ENCODE measurements around the gene FBXL15.
A peak's percentile ranks its signal among the peaks of the same experiment; 100 is the strongest.
"Not testable (repeated sequence)": the region's sequence is repeated elsewhere in the genome, so short reads cannot be mapped to it uniquely, and the experiment has no call there.

FBXL15 gene

GRCh38 chr10:102431452-102432124 is 11.0 kb downstream of the FBXL15 start:
- DNase-seq (ENCODE audit: low read depth), result no peak

DNA sequence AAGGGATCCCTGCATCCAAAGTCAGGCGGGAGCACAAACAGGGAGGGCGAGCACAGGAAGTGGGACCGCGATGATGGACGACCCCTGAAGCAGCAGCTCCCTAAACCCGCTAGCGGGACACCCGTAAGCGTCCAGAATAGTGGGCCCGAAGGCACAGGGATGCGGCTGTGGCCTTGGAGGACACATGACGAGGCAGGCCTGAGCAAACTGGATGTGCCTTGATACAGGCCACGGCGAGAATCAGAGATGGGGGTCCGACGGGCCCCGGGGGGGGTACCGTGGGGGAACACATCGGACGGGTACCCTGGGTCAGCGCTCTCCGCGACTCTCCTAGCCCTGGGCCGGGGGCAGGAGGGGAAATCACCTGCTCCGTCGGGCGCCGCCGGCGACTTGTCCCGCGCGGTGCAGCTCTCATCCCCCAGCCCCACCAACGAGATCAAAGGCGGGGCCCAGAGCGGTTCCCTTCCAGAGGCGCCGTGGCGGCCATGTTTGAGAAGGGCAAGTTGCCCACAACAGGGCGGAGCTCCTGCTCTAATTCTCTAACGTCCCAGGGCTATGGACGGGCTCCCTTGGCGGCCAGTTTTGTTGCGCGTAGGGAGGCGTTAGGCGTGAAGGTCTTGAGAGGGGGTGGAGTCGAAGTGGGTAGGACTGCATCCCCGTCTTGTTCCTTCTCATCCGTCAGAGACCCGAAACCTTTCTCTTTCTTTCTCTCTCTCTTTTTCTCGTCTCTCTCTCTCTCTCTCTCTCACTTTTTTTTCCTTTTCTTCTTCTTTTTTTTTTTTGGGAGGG is 11.7 kb downstream of the FBXL15 start, which contains the start of gene CUEDC2:
CUEDC2 (minus strand) TSS at position 413 of the 789 bp plus-strand sequence. CDS start 7,386 bp downstream, outside the sequence.
- DNase-seq (ENCODE audit: low read depth), result peak; percentile 90

DNA sequence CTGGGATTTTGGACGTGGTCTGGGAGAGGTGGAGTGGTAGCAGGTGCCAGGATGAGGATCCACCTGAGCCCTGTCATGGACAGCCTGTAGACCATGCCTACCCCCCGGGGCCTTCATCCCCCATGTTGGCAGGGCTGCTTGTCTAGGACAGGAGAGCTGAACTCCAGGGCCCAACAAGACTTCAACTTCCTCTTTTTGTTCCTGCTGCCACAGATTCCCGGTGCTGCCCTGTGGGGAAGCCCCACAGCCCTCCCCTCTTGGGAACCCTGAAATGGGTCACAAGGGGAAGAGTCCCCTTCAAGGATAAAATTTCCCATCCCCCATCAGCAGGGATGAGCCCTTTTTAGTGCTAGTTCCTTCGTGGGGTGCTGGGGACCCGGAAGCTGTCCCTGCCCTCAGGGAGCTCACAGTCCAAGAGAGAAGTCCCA is 13.0 kb downstream of the FBXL15 start:
- DNase-seq (ENCODE audit: low read depth), result no peak

DNA sequence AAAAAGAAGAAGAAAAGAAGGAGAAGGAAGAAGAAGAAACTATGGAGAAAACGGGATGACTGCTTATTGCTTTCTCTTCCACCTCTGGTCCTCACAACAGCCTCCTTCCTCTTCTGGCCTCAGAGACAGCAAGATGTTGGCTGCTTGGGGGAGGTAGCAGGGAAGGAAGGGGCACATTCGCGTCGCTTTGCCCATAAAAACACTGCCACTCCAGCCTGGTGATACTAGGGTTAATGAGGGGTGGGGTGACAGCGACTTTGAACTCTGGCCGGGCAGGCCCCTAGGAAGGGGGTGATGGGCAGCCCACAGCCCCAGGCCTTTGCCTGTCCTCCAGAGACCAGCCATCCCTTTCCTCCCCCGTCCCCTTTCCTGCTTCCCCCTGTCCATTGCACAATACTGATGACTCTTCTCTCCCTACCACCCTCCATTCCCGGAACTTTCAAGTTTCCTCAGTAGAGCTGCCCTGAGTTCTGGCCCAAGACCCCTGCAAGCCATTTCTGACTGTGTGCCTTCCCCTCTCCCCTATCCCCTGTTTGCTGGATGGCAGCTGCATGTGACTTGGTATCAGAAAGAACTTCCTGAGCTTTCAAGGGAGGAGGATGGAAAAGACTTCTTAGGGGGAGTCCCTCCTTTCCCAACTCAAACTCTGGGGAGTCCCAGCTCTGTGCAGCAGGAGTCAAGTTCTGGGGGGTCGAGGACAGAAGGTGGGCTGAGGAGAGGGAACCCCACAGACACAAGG is 13.9 kb downstream of the FBXL15 start:
- no peak for DNase-seq (ENCODE audit: low read depth)

GRCh38 chr10:102435133-102435497 is 14.5 kb downstream of the FBXL15 start:
- DNase-seq (ENCODE audit: low read depth), result no peak

- DNase-seq (ENCODE audit: low read depth), result no peak
Measured at GRCh38 chr10:102435529-102436233, 15.0 kb downstream of the FBXL15 start.

GRCh38 chr10:102436312-102436711 is 15.7 kb downstream of the FBXL15 start:
- DNase-seq (ENCODE audit: low read depth), result no peak

DNA sequence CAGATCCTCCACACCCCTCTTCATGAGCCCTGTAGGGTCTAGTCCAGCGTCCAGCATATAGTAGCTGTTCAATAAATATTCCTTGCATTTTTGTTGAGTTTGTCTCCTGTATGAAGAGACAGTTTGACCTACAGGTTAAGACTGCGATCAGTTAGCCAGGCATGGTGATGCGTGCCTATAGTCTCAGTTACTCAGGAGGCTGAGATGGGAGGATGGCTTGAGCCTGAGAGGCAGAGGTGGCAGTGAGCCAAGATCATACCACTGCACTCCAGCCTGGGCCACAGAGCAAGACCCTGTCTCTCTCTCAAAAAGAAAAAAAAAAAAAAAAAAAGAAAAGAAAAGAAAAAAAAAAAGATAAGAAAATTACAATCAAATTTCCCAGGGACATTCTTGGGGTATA is 16.9 kb downstream of the FBXL15 start:
- no peak for DNase-seq (ENCODE audit: low read depth)

GRCh38 chr10:102438374-102438773 is 17.7 kb downstream of the FBXL15 start:
- no peak for DNase-seq (ENCODE audit: low read depth)

- no peak for DNase-seq (ENCODE audit: low read depth)
Measured at GRCh38 chr10:102444851-102445250, 24.2 kb downstream of the FBXL15 start.

- peak; percentile 82 for DNase-seq (ENCODE audit: low read depth)
Measured at GRCh38 chr10:102449321-102450123, 28.9 kb downstream of the FBXL15 start.

- no peak for DNase-seq (ENCODE audit: low read depth)
Measured at GRCh38 chr10:102450124-102450373, 29.4 kb downstream of the FBXL15 start.

DNA sequence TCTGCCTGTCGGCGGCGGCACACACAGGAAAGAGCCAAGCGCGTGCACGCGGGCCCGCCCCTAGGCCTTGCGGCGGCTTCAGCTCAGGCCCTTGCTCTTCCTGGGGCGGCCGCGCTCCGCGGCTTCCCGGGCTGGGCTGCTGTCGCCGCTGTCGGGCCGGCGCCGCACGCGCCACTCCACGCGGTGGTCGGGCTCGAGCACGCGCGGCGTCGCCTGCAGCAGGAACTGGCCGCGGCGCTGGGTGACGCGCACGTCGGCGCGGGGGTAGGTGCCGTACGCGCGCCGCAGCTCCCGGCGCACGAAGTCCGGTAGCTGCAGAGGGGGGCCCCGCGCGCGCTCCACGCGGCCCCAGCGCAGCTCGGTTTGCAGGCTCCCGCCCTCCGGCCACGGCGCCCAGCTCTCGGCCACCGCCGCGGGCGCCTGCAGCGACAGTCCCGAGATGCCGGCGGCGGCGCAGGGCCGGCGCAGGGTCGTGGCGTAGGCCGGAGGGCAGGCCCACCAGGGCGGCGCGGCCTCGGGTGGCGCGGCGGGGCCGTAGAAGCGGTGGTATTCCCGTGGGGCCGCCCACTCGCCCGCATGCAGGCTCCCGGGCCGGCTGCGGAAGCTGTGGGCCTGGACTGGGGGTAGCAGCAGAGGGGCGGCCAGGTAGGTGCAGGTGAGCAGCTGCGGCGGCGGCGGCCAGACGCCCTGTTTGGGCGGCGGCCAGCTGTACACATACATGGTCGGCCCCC is 29.9 kb downstream of the FBXL15 start:
- peak; percentile 79 for DNase-seq (ENCODE audit: low read depth)

GRCh38 chr10:102451105-102451969 is 30.7 kb downstream of the FBXL15 start, which contains the start of gene C10orf95:
Gene C10orf95 (minus strand): TSS chr10:102451543. CDS start chr10:102451093, 450 bp downstream.
- DNase-seq (ENCODE audit: low read depth), result no peak

DNA sequence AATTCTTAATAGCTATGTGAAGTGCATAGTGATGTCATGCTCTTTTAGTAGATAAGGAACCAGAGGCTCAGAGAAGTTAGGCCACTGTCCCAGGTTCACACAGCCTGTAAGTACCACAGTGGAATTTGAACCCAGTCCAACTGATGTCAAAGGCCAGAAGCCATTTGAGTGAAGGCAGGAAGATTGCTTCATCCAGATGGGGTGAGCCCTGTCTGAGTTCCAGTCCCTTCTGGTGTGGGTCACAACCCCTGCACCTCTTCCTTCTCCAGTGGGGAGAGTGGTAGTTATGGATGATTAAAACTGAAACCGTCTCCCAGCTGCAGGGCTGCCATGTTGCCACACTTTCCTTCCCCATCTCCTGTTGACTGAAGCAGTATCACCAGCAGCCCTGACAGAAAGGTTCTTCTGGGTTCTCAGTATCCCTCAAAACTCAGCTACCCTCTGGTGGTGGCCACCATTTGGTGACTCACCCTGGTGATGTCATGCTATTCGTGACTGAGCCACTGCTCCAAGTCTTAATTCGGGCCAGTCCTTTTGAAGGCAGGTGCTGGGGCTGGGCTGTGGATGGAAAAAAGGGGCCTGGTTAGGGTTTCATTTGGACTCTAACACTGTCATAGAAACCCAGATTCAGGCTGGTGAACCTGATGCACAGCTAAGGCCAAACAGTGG is 32.2 kb downstream of the FBXL15 start:
- no peak for DNase-seq (ENCODE audit: low read depth)

DNA sequence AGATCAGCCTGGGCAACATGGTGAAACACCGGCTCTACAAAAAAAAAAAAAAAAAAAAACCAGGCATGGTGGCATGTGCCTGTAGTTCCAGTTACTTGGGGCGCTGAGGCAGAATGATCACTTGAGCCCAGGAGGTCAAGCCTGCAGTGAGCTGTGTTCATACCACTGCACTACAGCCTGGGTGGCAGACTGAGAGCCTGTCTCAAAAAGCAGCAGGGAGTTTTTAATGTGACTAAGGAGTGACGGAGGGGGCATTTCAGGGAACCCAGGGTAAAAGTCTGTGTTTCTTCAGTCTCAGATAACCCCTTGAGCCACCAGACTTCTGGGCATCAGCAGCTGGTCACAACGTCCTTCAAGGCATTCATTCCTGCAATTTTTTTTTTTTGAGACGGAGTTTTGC is 32.9 kb downstream of the FBXL15 start:
- no peak for DNase-seq (ENCODE audit: low read depth)

DNA sequence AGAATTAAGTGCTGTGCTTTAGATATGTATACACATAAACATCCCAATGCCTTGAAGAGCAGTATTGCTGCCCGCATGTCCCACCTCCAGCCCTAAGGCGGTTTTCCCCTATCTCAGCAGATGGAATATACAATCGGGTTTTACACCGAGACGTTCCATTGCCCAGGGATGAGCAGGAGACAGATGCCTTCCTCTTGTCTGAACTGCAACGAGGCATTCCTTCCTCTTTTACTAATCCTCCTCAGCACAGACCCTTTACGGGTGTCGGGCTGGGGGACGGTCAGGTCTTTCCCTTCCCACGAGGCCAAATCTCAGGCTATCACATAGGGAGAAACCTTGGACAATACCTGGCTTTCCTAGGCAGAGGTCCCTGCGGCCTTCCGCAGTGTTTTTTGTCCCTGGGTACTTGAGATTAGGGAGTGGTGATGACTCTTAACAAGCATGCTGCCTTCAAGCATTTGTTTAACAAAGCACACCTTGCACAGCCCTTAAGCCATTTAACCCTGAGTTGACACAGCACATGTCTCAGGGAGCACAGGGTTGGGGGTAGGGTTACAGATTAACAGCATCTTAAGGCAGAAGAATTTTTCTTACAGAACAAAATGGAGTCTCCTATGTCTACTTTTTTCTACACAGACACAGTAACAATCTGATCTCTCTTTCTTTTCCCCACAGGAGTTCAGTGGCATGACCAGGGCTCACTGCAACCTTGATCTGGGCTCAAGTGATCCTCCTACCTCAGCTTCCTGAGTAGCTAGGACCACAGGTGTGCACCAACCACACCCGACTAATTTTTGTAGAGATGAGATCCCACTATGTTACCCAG is 34.2 kb downstream of the FBXL15 start:
- DNase-seq (ENCODE audit: low read depth), result not testable (repeated sequence)

GRCh38 chr10:102455893-102456471 is 35.3 kb downstream of the FBXL15 start:
- DNase-seq (ENCODE audit: low read depth), result no peak

All from T follicular helper cell (primary cell).